Kidney tubule cell (primary cell): ENCODE measurements around the gene CMIP.

Experiments used
- DNase-seq: peaks from one replicate; pipeline ENCODE4 v3.0.0-alpha.2; 2018; ENCODE audit warnings: low spot score

CMIP gene

GRCh38 chr16:81748476-81749198, 304.0 kb downstream of the CMIP start:
- no peak for DNase-seq

GRCh38 chr16:81752225-81752875, 307.7 kb downstream of the CMIP start:
- DNase-seq: no peak

GRCh38 chr16:81752876-81753227, 308.2 kb downstream of the CMIP start:
- DNase-seq: no peak

GRCh38 chr16:81754858-81755257, 310.2 kb downstream of the CMIP start:
- DNase-seq: no peak

GRCh38 chr16:81755915-81756614, 311.5 kb downstream of the CMIP start:
- no peak for DNase-seq

GRCh38 chr16:81756615-81757356, 312.2 kb downstream of the CMIP start:
- no peak for DNase-seq

GRCh38 chr16:81758376-81758775, 313.8 kb downstream of the CMIP start:
- peak; percentile 47 for DNase-seq
